Glutamatergic neuron (in vitro differentiated cells): Measurements from ENCODE around the gene CLSTN1. TPM values are rescaled to one million over a fixed set of nuclear protein-coding genes. Genes with fewer than 3 reads are reported as not detected.

ENCODE experiments used
- DNase-seq: peaks from one replicate; pipeline ENCODE4 v3.0.0; 2022
- H3K27ac Mint-ChIP-seq: one replicate; pipeline ENCODE4 v1.8.0; 2020; ENCODE audit warnings: mild to moderate bottlenecking, mixed read lengths, inconsistent platforms; ENCODE audit not compliant: unreplicated experiment
- H3K27me3 Mint-ChIP-seq: one replicate; pipeline ENCODE4 v1.8.0; 2020; ENCODE audit warnings: mild to moderate bottlenecking, moderate library complexity, mixed read lengths, inconsistent platforms; ENCODE audit not compliant: unreplicated experiment
- H3K36me3 Mint-ChIP-seq: one replicate; pipeline ENCODE4 v1.8.0; 2020; ENCODE audit warnings: mild to moderate bottlenecking, mixed read lengths, inconsistent platforms; ENCODE audit not compliant: unreplicated experiment
- H3K4me1 Mint-ChIP-seq: one replicate; pipeline ENCODE4 v1.8.0; 2020; ENCODE audit warnings: mild to moderate bottlenecking, low read depth, mixed read lengths, inconsistent platforms; ENCODE audit not compliant: unreplicated experiment
- H3K4me3 Mint-ChIP-seq: one replicate; pipeline ENCODE4 v1.8.0; 2020; ENCODE audit warnings: mild to moderate bottlenecking, mixed read lengths, inconsistent platforms; ENCODE audit not compliant: unreplicated experiment
- H3K9me3 Mint-ChIP-seq: one replicate; pipeline ENCODE4 v1.8.0; 2020; ENCODE audit warnings: mild to moderate bottlenecking, moderate library complexity, mixed read lengths, inconsistent platforms; ENCODE audit not compliant: unreplicated experiment
- total RNA-seq: library from RNA; stranded (reverse); fragmentation: NEBNext Ultra II Directional; extraction: Animal tissue kit (Norgen Biotek cat#: 25700); gene quantifications from one replicate; pipeline ENCODE4 v1.2.1, GENCODE V29; 2021; ENCODE audit not compliant: unreplicated experiment
- TF ChIP-seq, protein P1 (sequence below): fragments of 200-600 bp; sonication (generic); IDR thresholded peaks from one replicate; pipeline ENCODE4 v1.5.0; 2021; ENCODE audit not compliant: partially characterized antibody, unreplicated experiment

CLSTN1 gene
- total RNA-seq, 1 donor from 2014 or later = 139 TPM

DNA sequence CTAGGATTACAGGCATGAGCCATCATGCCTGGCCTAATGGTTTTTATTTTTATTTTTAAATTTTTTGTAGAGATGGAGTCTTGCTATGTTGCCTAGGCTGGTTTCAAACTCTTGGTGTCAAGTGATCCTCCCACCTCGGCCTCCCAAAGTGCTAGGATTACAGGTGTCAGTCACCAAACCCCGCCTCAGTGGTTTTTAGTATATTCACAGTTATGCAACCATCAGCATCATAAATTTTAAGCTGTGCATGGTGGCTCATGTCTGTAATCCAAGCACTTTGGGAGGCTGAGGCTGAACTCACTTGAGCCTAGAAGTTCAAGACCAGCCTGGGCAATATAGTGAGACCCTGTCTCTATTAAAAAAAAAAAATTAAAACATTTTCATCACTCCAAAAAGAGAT lies 143.7 kb downstream of the CLSTN1 start:
- TF ChIP-seq, protein P1, sequence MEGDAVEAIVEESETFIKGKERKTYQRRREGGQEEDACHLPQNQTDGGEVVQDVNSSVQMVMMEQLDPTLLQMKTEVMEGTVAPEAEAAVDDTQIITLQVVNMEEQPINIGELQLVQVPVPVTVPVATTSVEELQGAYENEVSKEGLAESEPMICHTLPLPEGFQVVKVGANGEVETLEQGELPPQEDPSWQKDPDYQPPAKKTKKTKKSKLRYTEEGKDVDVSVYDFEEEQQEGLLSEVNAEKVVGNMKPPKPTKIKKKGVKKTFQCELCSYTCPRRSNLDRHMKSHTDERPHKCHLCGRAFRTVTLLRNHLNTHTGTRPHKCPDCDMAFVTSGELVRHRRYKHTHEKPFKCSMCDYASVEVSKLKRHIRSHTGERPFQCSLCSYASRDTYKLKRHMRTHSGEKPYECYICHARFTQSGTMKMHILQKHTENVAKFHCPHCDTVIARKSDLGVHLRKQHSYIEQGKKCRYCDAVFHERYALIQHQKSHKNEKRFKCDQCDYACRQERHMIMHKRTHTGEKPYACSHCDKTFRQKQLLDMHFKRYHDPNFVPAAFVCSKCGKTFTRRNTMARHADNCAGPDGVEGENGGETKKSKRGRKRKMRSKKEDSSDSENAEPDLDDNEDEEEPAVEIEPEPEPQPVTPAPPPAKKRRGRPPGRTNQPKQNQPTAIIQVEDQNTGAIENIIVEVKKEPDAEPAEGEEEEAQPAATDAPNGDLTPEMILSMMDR = no peak
- H3K27ac Mint-ChIP-seq = no peak overlapping the region
- H3K4me3 Mint-ChIP-seq = no peak overlapping the region
- no peak for DNase-seq
- no peaks in the 10 kb centered on the region for H3K27me3 Mint-ChIP-seq
- no peaks in the 10 kb centered on the region for H3K36me3 Mint-ChIP-seq
- no peaks in the 10 kb centered on the region for H3K9me3 Mint-ChIP-seq
- H3K4me1 Mint-ChIP-seq = no peaks in the 10 kb centered on the region

Other genes starting within 250 kb of the CLSTN1 start
- 35.1 TPM for gene TMEM201, start 235.1 kb downstream of the CLSTN1 start, total RNA-seq
- 39.4 TPM for gene PIK3CD, start 172.2 kb downstream of the CLSTN1 start, total RNA-seq
- 50.7 TPM for gene CTNNBIP1, start 86.3 kb upstream of the CLSTN1 start, total RNA-seq
- gene LZIC, start 119.4 kb upstream of the CLSTN1 start, total RNA-seq = 34.3 TPM
- 7.0 TPM for gene NMNAT1, start 119.5 kb upstream of the CLSTN1 start, total RNA-seq
- not detected for gene RBP7, start 173.3 kb upstream of the CLSTN1 start, total RNA-seq
- 94.1 TPM for gene UBE4B, start 209.0 kb upstream of the CLSTN1 start, total RNA-seq